ENCODE measurements around the gene FAM174C.

The FAM174C gene

GRCh38 chr19:1263188-1263587 is 12.1 kb upstream of the FAM174C start:
- DNase-seq = no peak

- peak; percentile 91 for DNase-seq
Measured at GRCh38 chr19:1264801-1265614, 10.3 kb upstream of the FAM174C start.

GRCh38 chr19:1265615-1266128 is 9.7 kb upstream of the FAM174C start:
- DNase-seq = peak; percentile 91

- DNase-seq = peak; percentile 68
Measured at GRCh38 chr19:1266129-1266915, 9.0 kb upstream of the FAM174C start.

- DNase-seq = peak; percentile 66
Measured at GRCh38 chr19:1266916-1267476, 8.3 kb upstream of the FAM174C start.

- no peak for DNase-seq
Measured at GRCh38 chr19:1267477-1268225, 7.7 kb upstream of the FAM174C start.

GRCh38 chr19:1268226-1269064 is 6.9 kb upstream of the FAM174C start:
- DNase-seq = no peak

GRCh38 chr19:1269065-1269477 is 6.3 kb upstream of the FAM174C start, which contains the start of gene CIRBP:
CIRBP (plus strand) TSS chr19:1269332; CDS start chr19:1270934, 1,602 bp downstream.
- peak; percentile 97 for DNase-seq

- peak; percentile 86 for DNase-seq
Measured at GRCh38 chr19:1269478-1270212, 5.7 kb upstream of the FAM174C start.

GRCh38 chr19:1270213-1270853 is 5.0 kb upstream of the FAM174C start:
- DNase-seq = no peak

GRCh38 chr19:1270854-1271527 is 4.3 kb upstream of the FAM174C start:
- no peak for DNase-seq

GRCh38 chr19:1271528-1272422 is 3.6 kb upstream of the FAM174C start:
- DNase-seq = no peak

GRCh38 chr19:1272423-1273262 is 2.7 kb upstream of the FAM174C start:
- no peak for DNase-seq

GRCh38 chr19:1273263-1274041 is 1.9 kb upstream of the FAM174C start:
- DNase-seq = no peak

GRCh38 chr19:1274081-1274851 is 1.1 kb upstream of the FAM174C start:
- no peak for DNase-seq

GRCh38 chr19:1274852-1275259 is 474 bp upstream of the FAM174C start:
- DNase-seq = no peak

All from GOT3 (cell line).